Upper lobe of left lung (tissue), 6 donors: ENCODE measurements around the gene GABRG3. TPM values are rescaled to one million over a fixed set of nuclear protein-coding genes. Genes with fewer than 3 reads are reported as not detected.
"Not testable (repeated sequence)": the region's sequence is repeated elsewhere in the genome, so short reads cannot be mapped to it uniquely, and the experiment has no call there.

Source experiments
- ATAC-seq, 2 donors: fragments of 200-7000 bp; cut with Tn5 transposase; one replicate each; pipeline ENCODE4 v1.9.1; 2022; ENCODE audit warnings: mild to moderate bottlenecking in 2 of 2, moderate library complexity in 2 of 2; ENCODE audit not compliant: low FRiP score in 2 of 2
- DNase-seq, 2 donors: peaks; one replicate each; pipeline ENCODE4 v3.0.0-alpha.2; 2019 to 2020
- H3K27ac ChIP-seq, 4 donors: fragments of 200-600 bp; sonication (generic); one replicate each; pipeline ENCODE4 v1.5.1; 2016 to 2019
- H3K27me3 ChIP-seq, 4 donors: fragments of 200-600 bp; sonication (generic); one replicate each; pipeline ENCODE4 v1.5.1; 2017 to 2019
- H3K36me3 ChIP-seq, 4 donors: fragments of 200-600 bp; sonication (generic); one replicate each; pipeline ENCODE4 v1.5.1; 2016 to 2019
- H3K4me1 ChIP-seq, 4 donors: fragments of 200-600 bp; sonication (generic); one replicate each; pipeline ENCODE4 v1.5.1; 2018 to 2019
- H3K4me3 ChIP-seq, 4 donors: fragments of 200-600 bp; sonication (generic); one replicate each; pipeline ENCODE4 v1.5.1; 2017 to 2019; ENCODE audit warnings: mild to moderate bottlenecking in 2 of 4, moderate library complexity in 1 of 4
- H3K9me3 ChIP-seq, 4 donors: fragments of 200-600 bp; sonication (generic); one replicate each; pipeline ENCODE4 v1.5.1; 2018 to 2019
- CTCF ChIP-seq, 6 experiments: fragments of 450-650 bp in 4 of 6; fragments of 200-600 bp in 2 of 6; sonication (generic) in 2 of 6; IDR thresholded peaks; one replicate each; pipeline ENCODE4 v1.5.1; 2016 to 2019; ENCODE audit warnings: antibody characterized with exemption in 6 of 6
- EP300 ChIP-seq, 4 donors: sonication (generic); formaldehyde crosslinking; IDR thresholded peaks; one replicate each; pipeline ENCODE4 v1.5.1; 2017; ENCODE audit warnings: antibody characterized with exemption in 4 of 4, control low read depth in 2 of 4
- POLR2A ChIP-seq, 4 donors: fragments of 450-650 bp; IDR thresholded peaks; one replicate each; pipeline ENCODE4 v1.5.1; 2016 to 2017; ENCODE audit warnings: antibody characterized with exemption in 4 of 4, mild to moderate bottlenecking in 2 of 4
- POLR2AphosphoS5 ChIP-seq, 2 donors: sonication (generic); formaldehyde crosslinking; IDR thresholded peaks; one replicate each; pipeline ENCODE4 v1.5.1; 2017; ENCODE audit warnings: antibody characterized with exemption in 2 of 2
- WGBS, 2 donors: methylation state at CpG; one replicate each; pipeline ENCODE4 v1.1.5; 2017 to 2018; 5-methylcytosine and 5-hydroxymethylcytosine counted together
- total RNA-seq, 6 donors: library from RNA; depleted of rRNA in 4 of 6; stranded (reverse); fragments of >200 nt in 4 of 6; gene quantifications; one replicate each; pipeline versions ENCODE4 v1.1.0 to v1.2.1, GENCODE V29; 2016 to 2021
- donor health status: DM: no; HTN: no; CAD: no; lungs with moderate emphysema.
- donor health status: DM: no; HTN: yes; CAD: no; lungs with severe emphysema.

Gene GABRG3
- total RNA-seq, 6 donors from 2014 or later = not detected

DNA sequence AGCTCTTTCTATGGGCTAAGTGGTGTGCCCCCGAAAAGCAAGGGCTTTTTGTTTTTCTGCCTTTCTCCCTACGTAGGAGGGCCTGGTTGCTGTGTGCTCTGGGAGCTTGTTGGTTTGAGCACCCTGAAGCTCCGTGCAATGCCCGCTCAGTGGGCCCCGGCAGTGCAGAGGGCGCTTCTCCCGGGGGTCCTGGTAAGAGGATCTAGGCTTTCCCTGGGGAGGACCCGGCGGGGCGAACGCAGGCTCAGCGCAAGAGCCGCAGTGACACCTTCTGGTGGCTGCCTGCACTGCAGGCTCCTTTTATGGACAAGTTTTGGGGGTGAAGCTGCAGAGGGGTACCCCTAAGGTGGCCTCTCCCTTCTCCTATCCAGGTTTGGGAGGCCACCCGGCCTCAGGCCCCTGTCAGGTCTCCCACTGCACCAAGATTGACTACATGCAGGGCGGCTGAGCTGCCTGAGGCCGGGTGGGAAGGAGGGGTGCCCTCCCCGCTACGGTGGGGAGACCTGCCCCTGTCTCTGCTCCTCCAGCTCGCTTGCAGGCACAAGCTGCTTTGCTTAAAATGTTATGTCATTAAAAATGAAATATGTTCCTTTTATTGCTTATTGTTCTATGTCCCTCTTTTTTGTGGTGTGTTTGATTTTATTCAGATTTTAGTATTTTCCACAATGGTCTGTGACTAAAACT is 387.9 kb downstream of the GABRG3 start:
- Histone ChIP-seq H3K4me3 (no peak overlapping the region), H3K27me3 (no peaks in the 10 kb centered on the region), H3K27ac (no peak overlapping the region), H3K36me3 (no peaks in the 10 kb centered on the region), H3K9me3 (no peaks in the 10 kb centered on the region), H3K4me1 (peaks cover 0 to 3% (median 0%) of the 10 kb centered on the region in 4 donors)
- ATAC-seq = peak; percentile 27 to 47
- 49 to 67% methylated on average over 5 to 10 of the region's 19 CpGs for WGBS, 2 donors
- DNase-seq = peak in 1 of 2 donors; percentile 78
- TF ChIP-seq POLR2A (IDR thresholded peaks at IDR 0.05) (no peak), CTCF (IDR thresholded peaks at IDR 0.05) (peak; percentile 35 to 67 (median 58))

DNA sequence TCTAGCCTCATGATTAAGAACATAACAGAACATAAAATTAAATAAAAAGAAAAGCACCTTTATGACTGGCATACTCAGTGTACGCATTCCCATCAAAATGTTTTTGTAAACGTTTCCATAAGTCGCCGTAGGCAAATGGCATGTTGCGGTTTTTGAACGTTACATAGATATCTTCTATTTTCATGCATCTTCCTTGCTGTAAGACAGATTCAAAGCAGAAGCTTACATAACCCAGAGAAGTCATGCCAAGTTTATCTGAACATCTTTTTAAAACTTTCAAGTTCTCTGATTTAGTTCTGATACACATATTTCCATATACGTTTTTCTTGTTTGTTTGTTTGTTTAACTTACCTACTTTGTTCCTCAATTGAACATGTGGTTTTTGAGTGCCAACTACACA is 388.6 kb downstream of the GABRG3 start:
- Histone ChIP-seq H3K36me3 (no peaks in the 10 kb centered on the region), H3K4me3 (no peak overlapping the region), H3K27ac (no peak overlapping the region), H3K27me3 (no peaks in the 10 kb centered on the region), H3K4me1 (peaks cover 0 to 3% (median 0%) of the 10 kb centered on the region in 4 donors), H3K9me3 (no peaks in the 10 kb centered on the region)
- WGBS, 2 donors = 81 to 82% methylated on average over 7 of the region's 7 CpGs
- ATAC-seq (no peak), DNase-seq (no peak)
- TF ChIP-seq POLR2A (IDR thresholded peaks at IDR 0.05) = no peak
- no peak for TF ChIP-seq CTCF (IDR thresholded peaks at IDR 0.05)
- no peak for TF ChIP-seq POLR2AphosphoS5 (IDR thresholded peaks at IDR 0.05)
- TF ChIP-seq EP300 (IDR thresholded peaks at IDR 0.05) = no peak

DNA sequence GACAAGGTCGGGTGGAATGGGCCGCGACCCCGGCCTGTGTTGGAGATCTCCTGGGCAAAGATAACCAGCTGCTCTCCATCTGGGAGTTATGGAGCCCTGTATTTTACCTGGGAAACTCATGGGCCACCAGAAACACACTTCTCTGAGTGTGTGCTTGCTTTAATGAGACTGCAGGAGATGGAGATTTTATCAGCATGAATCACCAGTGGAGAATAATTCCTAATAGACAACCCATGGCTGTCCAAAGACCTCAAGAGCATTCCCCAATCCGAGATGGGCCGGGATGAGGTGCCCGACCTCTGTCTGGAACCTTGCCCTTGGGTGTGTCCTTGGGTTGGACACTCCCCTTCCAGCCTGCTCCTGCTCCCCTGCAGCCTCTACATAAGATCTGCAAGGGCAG is 389.3 kb downstream of the GABRG3 start:
- DNase-seq (no peak), ATAC-seq (no peak)
- Histone ChIP-seq H3K27ac (no peak overlapping the region), H3K9me3 (no peaks in the 10 kb centered on the region), H3K4me1 (peaks cover 0 to 3% (median 0%) of the 10 kb centered on the region in 4 donors), H3K27me3 (no peaks in the 10 kb centered on the region), H3K36me3 (no peaks in the 10 kb centered on the region), H3K4me3 (no peak overlapping the region)
- TF ChIP-seq EP300 (IDR thresholded peaks at IDR 0.05) (no peak), CTCF (IDR thresholded peaks at IDR 0.05) (no peak), POLR2AphosphoS5 (IDR thresholded peaks at IDR 0.05) (no peak), POLR2A (IDR thresholded peaks at IDR 0.05) (no peak)
- WGBS, 2 donors = 77 to 94% methylated on average over 6 to 7 of the region's 7 CpGs

DNA sequence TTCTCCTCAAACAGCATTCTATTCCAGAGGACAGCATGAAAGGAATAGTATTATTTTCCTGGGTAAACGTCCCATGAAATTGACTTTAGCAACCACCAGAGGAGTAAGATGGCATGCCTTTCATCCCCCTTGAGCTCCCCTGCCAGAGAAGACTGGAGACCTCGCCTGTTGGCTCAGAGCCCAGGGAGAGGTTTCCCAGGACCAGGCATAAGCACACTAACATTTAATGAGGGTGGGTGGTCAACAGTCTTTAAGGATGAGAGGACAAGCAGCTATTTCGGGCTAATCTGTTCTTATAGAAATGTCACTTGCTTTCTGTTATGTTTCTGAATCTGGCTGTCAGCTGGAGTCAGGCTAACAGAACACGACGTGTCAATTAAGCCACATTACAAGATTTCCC is 390.5 kb downstream of the GABRG3 start:
- Histone ChIP-seq H3K27me3 (no peaks in the 10 kb centered on the region), H3K27ac (no peak overlapping the region), H3K9me3 (no peaks in the 10 kb centered on the region), H3K4me1 (peaks cover 0 to 3% (median 0%) of the 10 kb centered on the region in 4 donors), H3K36me3 (no peaks in the 10 kb centered on the region), H3K4me3 (no peak overlapping the region)
- DNase-seq = no peak
- no peak for ATAC-seq
- 64 to 68% methylated on average over 5 of the region's 5 CpGs for WGBS, 2 donors
- TF ChIP-seq POLR2AphosphoS5 (IDR thresholded peaks at IDR 0.05) (no peak), POLR2A (IDR thresholded peaks at IDR 0.05) (no peak), EP300 (IDR thresholded peaks at IDR 0.05) (no peak), CTCF (IDR thresholded peaks at IDR 0.05) (no peak)

GRCh38 chr15:27365456-27365855 is 394.5 kb downstream of the GABRG3 start:
- Histone ChIP-seq H3K36me3 (no peaks in the 10 kb centered on the region), H3K9me3 (no peaks in the 10 kb centered on the region), H3K27me3 (no peaks in the 10 kb centered on the region), H3K4me1 (no peaks in the 10 kb centered on the region), H3K27ac (no peak overlapping the region), H3K4me3 (no peak overlapping the region)
- no peak for DNase-seq
- 81 to 82% methylated on average over 2 of the region's 2 CpGs for WGBS, 2 donors
- no peak for ATAC-seq
- TF ChIP-seq CTCF (IDR thresholded peaks at IDR 0.05) (no peak), EP300 (IDR thresholded peaks at IDR 0.05) (no peak), POLR2A (IDR thresholded peaks at IDR 0.05) (no peak), POLR2AphosphoS5 (IDR thresholded peaks at IDR 0.05) (no peak)

DNA sequence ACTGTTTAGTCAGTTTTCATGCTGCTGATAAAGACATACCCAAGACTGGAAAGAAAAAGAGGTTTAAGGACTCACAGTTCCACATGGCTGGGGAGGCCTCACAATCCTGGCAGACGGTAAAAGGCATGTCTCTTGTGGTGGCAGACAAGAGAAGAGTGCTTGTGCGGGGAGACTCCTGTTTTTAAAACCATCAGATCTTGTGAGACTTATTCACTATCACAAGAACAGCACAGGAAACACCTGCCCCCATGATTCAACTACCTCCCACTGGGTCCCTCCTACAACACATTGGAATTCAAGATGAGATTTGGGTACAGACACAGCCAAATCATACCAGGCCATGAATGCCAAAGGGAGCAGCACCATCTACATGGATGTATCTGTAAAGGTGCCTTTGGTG is 406.4 kb downstream of the GABRG3 start:
- not testable (repeated sequence) for ATAC-seq, H3K27me3 ChIP-seq, H3K4me1 ChIP-seq, H3K36me3 ChIP-seq, H3K27ac ChIP-seq, H3K4me3 ChIP-seq, H3K9me3 ChIP-seq, DNase-seq
- 63 to 83% methylated on average over 2 of the region's 2 CpGs for WGBS, 2 donors
